ENCODE measurements around the gene AFTPH.

The AFTPH gene, protein sequence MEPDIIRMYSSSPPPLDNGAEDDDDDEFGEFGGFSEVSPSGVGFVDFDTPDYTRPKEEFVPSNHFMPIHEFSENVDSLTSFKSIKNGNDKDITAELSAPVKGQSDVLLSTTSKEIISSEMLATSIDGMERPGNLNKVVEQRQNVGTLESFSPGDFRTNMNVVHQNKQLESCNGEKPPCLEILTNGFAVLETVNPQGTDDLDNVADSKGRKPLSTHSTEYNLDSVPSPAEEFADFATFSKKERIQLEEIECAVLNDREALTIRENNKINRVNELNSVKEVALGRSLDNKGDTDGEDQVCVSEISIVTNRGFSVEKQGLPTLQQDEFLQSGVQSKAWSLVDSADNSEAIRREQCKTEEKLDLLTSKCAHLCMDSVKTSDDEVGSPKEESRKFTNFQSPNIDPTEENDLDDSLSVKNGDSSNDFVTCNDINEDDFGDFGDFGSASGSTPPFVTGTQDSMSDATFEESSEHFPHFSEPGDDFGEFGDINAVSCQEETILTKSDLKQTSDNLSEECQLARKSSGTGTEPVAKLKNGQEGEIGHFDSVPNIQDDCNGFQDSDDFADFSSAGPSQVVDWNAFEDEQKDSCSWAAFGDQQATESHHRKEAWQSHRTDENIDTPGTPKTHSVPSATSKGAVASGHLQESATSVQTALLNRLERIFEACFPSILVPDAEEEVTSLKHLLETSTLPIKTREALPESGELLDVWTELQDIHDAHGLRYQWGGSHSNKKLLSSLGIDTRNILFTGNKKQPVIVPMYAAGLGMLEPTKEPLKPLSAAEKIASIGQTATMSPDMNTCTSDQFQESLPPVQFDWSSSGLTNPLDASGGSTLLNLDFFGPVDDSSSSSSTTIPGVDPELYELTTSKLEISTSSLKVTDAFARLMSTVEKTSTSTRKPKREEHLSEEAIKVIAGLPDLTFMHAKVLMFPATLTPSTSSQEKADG

DNA sequence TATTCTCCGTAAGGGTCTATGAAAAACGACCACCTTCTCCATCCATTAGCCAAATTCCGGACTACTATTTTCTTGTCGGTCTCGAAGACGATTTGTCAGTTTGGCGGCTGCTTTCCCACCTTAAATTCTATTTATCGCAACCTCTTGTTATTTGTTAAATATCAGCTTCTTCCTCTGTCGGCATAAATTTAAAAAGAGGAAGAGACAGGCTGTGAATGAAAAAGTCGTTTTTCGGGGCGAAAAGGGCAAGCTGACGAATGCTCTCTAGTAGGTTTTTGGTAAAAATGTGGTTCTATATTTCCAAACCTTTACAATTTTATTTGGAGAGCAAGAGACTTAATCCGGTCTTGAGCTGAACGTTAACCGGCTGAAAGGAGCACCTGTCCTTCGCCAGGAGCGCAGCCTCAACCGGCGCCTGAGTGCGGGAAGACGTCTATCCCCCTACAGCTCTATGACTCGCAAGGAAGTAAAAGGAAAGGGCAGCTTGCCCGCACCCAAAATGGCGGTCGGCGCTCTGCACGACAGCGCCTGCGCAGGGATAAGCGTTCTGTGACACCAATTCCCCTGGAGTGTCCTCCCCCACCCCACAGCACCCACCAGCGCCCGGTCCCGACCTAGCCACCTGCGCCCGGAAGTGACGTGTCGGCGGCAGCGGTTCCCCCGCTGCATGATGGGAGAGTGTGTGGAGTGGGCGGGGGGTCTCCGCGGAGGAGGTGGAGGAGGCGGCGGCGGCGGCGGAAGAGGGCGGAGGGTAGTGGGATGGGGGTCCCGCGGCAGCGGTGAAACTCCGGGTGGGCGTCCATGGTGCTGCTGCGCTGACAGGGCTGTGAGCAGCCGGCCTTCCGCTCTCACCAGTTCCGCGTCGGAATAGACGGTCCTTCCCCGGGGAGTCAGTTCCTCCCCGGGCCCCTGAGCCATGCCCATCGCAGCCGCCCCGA, at the start of gene AFTPH:
Gene AFTPH, plus strand, starts transcription at position 663 of the 938 bp plus-strand sequence. CDS start 27,147 bp downstream, outside the sequence.
- peak; percentile 96 for DNase-seq

DNA sequence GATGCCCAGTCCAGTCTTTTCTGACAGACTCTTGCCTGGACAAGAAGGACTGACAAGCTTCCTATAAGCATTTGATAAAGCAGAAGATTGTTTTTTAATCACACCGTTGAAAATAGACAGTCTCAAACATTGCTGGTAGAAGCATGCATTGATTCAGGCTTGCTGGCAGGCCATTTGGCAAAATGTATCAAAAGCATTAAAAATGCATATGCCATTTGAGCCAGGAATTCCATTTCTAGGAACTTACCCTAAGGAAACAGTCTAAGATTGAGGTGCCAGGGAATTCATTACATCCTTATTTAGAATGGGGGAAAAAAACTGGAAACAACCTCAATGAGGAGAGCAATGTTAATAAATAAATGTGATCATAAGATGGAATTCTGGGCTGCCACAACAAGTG, 49.5 kb upstream of the AFTPH start:
- DNase-seq = no peak

DNA sequence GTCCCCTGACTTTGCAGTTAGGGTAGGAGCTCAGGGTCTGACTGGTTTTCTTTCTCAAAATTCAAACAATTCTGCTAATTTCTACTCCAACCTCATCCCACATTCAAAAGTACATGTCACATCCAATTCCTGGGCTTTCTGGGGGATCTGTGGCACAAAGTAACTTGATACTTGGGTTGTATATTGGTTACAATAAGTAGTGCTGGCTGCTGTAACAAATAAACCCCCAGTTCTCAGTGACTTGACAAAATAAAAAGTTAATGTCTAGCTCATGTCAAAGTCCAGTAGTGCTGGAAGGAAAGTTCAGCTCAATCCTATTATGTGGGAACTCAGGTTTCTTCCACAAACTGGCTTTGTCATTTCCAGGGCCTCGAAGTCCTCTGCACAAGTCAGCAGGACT, 47.1 kb upstream of the AFTPH start:
- DNase-seq = no peak

DNA sequence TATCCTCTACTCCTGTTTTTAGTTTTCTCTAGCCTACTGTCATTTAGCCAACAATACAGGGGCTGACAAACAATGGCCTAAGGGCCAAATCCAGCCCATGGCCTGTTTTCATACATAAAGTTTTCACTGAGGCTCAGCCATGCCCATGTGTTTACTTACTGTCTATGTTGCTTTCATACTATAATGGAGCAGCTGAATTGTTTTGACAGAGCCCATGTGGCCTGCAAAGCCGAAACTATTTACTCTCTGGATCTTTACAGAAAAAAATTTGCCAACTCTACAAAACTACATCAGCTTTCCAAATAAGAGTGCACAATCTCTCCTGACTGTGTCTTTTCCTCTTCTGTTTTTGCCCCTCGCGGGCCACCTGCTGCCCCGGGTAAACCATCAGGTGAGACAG, 46.1 kb upstream of the AFTPH start:
- DNase-seq = no peak

DNA sequence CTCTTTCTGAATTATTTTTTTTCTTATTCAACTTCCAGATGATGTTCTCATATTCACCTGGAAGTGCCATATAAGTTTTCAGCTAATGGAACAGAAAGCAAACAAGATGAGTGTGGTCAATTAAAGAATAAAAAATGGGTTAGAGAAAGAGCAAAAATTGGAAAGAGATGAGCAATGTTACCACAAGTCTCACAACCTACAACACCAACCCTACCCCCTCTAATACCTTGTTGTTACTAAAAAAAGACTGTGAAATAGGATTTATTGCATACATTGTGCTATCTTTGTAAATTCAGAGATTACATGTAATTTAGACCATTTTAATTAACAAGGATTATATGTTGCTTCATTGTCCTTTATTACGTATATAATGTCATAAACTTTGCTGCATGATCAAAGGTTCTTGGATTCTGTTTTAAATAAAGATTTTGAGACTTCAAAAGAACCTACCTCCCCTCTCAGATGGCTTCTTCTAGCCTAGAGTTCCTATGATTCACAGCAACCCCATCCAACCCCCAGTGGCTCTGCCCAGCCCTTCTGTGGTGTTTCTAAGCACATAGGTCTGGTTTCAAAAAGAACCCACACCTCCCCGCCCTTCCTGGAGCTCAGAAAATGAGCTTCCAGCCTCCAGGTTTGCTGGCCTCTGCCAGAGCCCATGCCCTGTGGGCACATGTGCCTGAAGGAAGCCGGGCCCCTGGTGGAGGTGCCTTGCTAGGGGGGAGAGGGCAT, 45.5 kb upstream of the AFTPH start:
- DNase-seq = no peak

DNA sequence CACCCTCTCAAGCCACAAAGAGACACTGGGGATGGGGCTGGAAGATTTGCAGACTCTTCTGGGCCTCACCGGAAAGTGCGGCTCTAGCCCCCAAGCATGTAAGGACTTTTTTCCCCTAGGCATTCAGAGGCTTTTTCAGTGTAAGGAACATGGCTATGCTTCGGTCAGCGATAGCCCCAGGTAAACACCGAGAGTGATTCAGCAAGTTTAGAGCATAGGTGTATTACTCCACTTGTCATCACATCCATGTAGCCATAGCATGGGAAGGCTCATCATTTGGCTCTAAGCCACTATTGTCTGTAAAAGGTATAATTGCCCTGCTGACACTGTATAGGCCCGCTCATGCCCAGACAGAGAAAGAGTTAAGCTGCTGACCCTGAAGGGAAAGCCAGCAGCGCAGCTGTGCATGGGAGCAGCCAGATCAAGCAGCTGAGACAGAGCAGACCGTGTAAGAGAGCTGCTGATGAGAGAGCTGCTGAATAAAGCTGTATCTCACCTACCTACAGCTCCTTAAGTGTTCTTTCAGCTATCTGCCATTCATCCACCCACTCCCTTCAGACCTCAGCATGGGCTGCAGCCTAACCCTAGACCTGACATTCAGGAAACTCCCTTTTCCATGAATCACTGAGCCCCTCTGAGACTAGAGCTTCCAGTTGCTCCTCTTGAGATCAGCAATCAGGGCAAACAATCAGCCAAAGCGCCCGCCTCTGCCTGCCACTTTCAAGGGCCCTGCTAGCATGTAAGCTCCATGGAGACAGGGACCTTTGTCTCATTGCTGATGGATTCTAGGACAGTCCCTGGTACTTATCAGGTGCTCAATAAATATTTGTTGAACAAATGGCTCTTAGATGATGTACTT, 44.6 kb upstream of the AFTPH start:
- DNase-seq = no peak

DNA sequence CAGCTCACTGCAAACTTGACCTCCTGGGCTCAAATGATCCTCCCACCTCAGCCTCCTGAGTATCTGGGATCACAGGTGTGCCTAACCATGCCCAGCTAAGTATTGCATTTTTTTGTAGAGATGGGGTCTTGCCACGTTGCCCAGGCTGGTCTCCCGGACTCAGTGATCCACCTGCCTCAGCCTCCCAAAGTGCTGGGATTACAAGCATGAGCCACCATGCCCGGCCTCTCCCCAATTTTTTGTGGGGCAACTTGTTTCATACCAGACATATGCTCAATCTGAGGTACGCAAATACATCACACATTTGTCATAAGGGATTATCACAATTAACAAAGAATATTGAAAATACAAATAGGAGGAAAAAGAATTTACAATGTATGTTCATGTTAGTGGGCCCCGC, 42.5 kb upstream of the AFTPH start:
- DNase-seq = no peak

DNA sequence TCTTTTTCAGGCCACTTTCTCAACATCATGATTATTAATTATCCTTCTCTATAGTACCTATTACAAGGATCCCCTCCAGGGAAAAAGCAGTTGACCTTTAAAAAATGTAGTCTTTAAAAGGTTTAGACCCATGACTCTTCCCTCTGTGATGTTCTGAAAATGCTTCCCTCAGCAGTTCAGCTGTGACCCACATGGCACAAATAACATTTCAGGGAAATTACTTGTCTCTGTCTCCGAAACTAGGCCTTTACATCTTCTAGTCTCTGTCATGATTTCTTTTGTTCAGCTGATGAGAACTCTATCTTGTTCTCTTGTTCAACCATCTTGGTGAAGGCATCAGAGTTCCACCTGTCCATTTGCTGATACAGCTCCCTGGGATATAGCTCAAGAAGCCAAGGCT, 41.9 kb upstream of the AFTPH start:
- no peak for DNase-seq

DNA sequence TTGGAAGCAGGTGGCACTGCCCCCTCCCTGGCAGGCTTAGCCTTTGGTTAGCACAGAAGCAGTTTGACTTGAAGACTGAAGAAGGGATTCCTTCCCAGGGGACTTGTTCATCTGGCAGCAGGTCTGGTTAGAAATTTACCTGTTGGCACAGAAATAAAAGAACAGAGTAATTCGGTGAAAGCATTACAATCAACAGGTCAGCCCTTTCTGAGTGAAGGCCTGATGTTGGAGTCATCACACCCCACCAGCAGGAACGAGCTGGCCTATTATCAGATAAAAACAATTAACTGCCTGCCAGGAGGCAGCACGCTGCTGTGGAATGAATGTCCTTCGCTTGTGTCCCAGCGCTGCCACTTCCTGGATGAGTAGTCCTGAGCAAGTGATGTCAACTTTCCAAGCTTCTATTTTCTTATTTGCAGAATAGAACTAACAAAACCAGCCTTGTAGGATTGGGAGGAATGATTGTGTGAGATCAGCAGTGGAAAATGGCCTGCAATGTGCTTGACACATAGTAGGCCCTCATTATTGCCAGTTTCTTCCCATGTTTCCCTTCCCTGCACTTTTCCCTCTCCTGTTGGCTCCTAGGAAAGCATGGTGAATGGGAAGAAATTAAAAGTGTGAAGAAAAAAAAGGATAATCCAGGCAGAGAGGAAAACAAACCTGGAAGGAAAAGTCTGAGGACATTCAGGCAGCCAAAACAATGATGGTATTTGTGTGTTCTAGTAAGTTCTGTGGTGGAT, 41.2 kb upstream of the AFTPH start:
- DNase-seq = no peak

DNA sequence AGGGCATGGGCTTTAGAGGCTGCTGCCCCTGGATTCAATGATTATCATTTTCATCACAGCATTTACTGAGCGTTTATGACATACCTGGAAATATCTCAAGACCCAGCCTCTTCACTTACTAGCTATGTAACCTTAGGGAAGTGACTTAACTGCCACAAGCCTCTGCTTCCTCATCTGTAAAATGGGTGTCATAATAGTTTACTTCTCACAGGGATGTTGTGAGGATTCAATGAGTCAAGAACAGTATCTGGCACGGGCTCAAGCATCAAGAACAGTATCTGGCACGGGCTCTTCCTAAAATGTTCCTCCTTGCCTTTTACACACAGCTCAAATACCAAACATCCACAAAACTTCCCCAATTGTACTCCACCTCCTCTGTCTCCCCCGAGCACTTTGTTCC, 38.8 kb upstream of the AFTPH start:
- DNase-seq = no peak

DNA sequence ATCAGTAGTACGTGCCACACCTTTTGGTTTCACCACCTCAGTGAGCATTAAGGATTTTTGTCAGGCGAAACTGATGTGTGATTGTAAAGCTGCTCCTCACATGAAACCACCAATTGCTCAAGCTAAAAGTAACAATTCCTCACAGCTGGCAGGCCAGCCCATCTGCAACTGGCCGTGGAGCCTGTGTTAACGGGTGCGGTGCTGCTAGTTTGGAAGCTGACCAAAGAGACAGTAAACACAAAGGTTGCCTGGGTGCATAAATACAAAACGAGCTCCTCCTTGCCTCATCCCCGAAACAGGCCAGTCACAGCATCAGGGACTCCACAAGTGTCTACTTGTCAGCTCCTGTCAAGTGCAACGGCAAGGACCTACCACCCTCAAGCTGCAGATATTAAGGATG, 38.2 kb upstream of the AFTPH start:
- DNase-seq = peak; percentile 81

DNA sequence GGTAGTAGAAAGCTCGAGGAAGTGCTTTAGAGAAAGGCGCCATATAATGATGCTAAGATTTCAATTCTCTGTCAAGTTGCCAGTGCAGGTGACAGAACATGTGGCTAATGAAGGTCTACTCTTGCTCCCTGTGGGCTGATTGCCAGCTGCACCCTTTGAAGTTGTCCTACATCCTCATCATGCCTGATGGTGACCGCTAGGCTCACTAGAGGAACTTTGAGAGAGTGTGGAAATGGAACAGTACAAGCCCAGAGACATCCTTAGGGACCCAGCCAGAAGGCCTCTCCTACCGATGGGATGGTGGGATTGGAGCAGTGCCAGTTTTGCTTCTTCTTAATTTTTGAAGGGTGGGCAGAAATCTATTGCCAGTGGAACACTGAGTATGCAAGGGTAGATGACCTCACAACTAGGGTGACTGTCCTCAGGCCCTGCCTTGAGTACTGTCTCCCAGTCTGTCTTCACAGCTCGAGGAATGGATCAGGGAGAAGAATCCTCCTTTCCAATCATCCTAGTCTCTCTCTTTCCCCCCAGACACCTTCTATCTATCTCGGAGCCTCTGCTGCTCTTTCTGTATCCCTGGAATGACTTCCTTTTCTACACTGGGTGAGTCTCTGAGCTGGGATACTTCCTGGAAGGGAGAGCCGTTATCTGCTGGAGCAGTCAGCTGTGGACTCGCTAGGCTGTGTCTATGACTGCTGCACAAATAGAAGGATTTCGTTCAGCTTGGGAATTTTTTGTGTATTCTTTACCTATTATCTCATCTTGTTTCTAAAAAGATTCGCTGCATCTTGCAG, 36.7 kb upstream of the AFTPH start:
- DNase-seq = peak; percentile 21

DNA sequence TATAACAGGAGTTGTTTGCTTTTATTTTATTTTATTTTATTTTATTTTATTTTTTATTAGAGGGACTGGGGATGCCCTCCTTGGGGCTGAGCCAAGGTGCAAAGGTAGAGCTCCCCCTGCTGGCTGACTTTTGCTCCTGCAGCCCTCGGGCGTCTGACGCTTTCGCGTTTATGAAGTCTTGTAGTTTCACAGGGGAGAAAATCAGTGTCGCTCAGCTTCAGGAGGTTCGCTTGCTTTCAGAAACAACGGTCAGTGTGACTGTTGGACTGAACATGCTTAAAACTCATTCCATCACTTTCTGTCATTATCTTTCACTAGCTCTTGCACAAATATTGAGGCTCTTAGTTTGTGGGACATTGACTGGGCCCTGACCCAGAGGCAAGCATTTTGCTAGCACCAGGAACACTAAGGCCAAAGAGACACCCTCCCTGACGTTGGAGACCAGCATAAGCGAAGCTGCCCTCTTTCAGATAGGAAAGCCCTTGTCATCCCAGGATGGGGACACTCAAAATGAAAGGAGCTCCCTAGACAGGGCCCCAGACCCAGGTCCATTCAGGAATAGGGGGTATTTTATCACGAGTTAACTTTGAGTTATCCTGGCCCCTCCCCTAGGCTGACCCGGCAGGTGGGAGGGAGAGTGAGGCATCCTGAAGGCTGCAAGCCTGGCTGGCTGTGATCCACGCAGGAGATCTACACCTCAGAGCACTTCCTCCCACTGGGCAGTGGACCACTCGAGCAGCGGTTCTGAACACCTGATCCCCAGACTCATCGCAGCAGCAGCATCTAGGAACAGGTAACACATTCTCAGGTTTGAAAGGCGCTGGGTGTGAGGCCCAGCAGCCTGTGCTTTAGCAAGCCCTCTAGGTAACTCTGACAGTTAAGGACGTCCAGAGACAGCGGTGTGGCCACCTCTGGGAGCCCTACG, 35.8 kb upstream of the AFTPH start:
- peak; percentile 40 for DNase-seq

DNA sequence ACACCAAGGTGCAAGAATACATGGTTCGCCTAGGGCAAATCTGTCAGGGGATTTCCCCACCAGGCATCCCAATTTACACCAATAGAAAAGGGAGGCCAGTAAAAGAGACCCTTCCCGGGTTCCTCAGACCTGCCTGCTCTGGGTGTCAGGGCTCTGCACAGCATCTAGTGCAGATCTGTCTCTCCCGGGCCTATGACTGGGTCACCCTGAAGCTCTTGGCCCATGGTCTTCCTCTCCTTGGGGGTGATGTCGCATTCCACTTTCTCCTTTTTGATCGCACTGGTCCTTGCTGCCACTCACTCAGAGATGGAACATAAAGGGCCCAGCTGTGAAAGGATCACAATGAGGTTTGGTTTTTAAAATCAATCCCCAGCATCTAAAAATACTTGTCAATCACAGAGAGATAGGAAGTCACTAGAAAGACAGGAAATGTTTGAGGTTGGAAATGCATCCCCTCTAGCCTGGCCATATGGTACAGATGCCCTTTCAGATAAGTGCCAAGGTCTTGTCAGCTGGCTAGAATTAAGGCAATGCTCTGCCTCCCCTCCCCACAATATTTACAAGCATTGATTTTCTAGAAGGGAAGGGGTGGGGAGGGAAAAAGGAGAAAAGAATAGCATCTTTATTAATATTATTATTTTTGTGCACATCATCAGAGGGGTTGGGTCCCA, 34.9 kb upstream of the AFTPH start:
- no peak for DNase-seq

DNA sequence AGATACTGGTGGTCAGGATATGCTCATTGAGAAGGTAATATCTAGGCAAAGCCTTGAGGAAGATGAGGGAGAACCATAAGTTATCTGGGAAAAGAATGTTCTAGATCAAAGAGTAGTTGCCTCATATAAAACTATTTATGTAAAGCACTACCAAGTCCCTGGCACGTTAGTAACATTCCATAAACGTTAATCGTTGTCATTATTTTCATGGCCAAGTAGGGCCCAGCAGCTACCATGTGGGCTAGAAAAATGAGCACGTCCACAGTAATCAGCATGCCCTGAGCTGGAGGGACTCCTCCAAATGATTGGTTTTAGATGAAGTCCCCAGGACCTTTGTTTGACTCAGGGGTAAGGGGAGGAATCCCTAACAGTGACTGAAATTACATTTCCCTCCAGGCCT, 32.7 kb upstream of the AFTPH start:
- DNase-seq = no peak

DNA sequence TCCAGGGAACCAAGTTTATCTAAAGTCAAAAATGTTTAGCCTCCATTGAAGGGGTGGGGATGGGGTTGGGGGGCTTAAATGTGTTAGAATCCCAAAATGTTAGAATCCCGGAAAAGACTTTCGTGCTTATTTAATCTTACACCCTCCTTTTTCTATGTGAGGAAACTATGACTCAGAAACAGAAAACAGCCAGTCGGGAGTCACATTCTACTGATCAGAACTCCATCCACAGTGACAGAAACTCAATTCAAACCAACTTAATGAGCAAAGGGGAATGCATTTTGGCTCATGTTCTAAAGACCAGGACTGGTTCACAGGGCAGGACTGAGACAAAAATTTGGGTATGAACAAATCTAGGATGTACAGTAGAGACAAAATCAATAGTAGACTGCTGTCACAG, 31.9 kb upstream of the AFTPH start:
- no peak for DNase-seq

DNA sequence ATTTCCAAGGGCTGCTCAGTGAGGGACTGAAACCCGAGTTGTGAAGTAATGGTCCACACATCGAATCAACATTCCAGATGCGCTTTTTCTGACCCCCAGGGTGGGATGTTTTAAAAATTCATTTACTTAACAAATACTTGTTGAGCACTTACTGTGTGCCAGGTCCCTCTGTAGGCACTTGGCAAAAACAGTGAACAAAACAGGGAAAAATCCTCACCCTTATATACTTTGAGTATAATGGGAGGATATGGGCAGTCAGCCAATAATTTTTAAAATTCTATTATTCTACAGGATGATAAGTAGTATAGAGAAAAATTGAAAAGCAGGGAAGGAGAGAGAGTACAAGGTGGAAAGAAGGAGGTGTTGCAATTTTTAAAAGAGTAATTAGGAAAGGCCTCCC, 31.3 kb upstream of the AFTPH start:
- no peak for DNase-seq

DNA sequence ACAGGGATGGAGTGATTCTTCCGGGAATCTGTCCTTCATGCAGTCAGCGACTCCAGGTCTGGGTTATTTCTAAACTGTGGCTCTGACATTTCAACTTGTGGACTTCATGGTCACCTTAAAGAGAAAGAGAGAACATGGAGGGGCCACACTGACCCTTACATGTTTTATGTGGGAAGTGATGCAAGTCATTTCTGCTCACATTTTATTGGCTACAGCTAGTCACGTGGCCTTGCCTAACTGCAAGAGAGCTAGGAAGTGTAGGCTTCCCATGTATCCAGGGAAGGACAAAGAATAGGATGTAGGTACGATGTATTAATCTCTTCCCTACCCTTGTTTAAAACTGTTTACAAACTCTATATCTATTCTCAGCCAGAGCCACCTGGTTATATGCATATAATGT, 30.3 kb upstream of the AFTPH start:
- DNase-seq = peak; percentile 70

Measured in NCI-H1105 treated with DMSO at 0.1 percent for 48 hours (cell line).